DND-41 (cell line): ENCODE results near the gene SNAI3.

Experiments used
- EZH2 ChIP-seq: IDR thresholded peaks from 3 replicates; pipeline ENCODE4 v1.6.1; 2012; ENCODE audit warnings: borderline replicate concordance, low read depth, mild to moderate bottlenecking, moderate library complexity, low read length, inconsistent platforms; ENCODE audit not compliant: severe bottlenecking
- TF ChIP-seq, protein P1 (sequence below): IDR thresholded peaks from 2 replicates; pipeline ENCODE4 v1.5.1; 2012; ENCODE audit warnings: borderline replicate concordance, low read length, moderate library complexity, mild to moderate bottlenecking; ENCODE audit not compliant: poor library complexity, severe bottlenecking; ENCODE audit errors: extremely low read depth

- TF ChIP-seq, protein P1, sequence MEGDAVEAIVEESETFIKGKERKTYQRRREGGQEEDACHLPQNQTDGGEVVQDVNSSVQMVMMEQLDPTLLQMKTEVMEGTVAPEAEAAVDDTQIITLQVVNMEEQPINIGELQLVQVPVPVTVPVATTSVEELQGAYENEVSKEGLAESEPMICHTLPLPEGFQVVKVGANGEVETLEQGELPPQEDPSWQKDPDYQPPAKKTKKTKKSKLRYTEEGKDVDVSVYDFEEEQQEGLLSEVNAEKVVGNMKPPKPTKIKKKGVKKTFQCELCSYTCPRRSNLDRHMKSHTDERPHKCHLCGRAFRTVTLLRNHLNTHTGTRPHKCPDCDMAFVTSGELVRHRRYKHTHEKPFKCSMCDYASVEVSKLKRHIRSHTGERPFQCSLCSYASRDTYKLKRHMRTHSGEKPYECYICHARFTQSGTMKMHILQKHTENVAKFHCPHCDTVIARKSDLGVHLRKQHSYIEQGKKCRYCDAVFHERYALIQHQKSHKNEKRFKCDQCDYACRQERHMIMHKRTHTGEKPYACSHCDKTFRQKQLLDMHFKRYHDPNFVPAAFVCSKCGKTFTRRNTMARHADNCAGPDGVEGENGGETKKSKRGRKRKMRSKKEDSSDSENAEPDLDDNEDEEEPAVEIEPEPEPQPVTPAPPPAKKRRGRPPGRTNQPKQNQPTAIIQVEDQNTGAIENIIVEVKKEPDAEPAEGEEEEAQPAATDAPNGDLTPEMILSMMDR = no peak
- TF ChIP-seq EZH2 = no peak
These were observed 16.3 kb downstream of the SNAI3 start for GRCh38 chr16:88669980-88670379.
